Natural killer cell (primary cell): ENCODE data around the gene CDH23. TPM values are rescaled to one million over a fixed set of nuclear protein-coding genes. Genes with fewer than 3 reads are reported as not detected.

ENCODE experiments used
- ATAC-seq, 3 donors: fragments of 150-1000 bp in 2 of 3; fragments of 200-7000 bp in 1 of 3; cut with Tn5 transposase; 1 replicate in 1 of 3; 2 replicates in 2 of 3; pipeline ENCODE4 v1.10.0; 2021; ENCODE audit warnings: mild to moderate bottlenecking in 2 of 3, moderate library complexity in 2 of 3
- DNase-seq, 2 donors: peaks; one replicate each; pipeline versions ENCODE4 v3.0.0 to v3.0.0-alpha.2; 2013 to 2021; ENCODE audit warnings: mixed read lengths in 1 of 2
- H3K27ac ChIP-seq: one replicate; pipeline ENCODE4 v1.5.1; 2013; ENCODE audit warnings: mild to moderate bottlenecking, low read length
- H3K27me3 ChIP-seq: one replicate; pipeline ENCODE4 v1.6.1; 2013; ENCODE audit warnings: low read length; ENCODE audit not compliant: control insufficient read depth, insufficient read depth
- H3K36me3 ChIP-seq: one replicate; pipeline ENCODE4 v1.6.1; 2013; ENCODE audit warnings: low read length; ENCODE audit not compliant: control insufficient read depth, insufficient read depth
- H3K4me1 ChIP-seq: one replicate; pipeline ENCODE4 v1.6.1; 2013; ENCODE audit warnings: low read length; ENCODE audit not compliant: control insufficient read depth, insufficient read depth
- H3K4me3 ChIP-seq: one replicate; pipeline ENCODE4 v1.5.1; 2013; ENCODE audit warnings: low read length
- H3K9me3 ChIP-seq: one replicate; pipeline ENCODE4 v1.6.1; 2013; ENCODE audit warnings: low read length; ENCODE audit not compliant: control insufficient read depth, insufficient read depth
- H3K27ac Mint-ChIP-seq, 2 donors: one replicate each; pipeline ENCODE4 v1.8.0; 2022; ENCODE audit warnings: mild to moderate bottlenecking in 2 of 2, mixed read lengths in 2 of 2, moderate library complexity in 1 of 2
- H3K27me3 Mint-ChIP-seq, 2 donors: one replicate each; pipeline ENCODE4 v1.8.0; 2022; ENCODE audit warnings: low read depth in 2 of 2, mixed read lengths in 2 of 2
- H3K36me3 Mint-ChIP-seq: one replicate; pipeline ENCODE4 v1.8.0; 2022; ENCODE audit warnings: mixed read lengths
- H3K4me1 Mint-ChIP-seq, 2 donors: one replicate each; pipeline ENCODE4 v1.8.0; 2022; ENCODE audit warnings: mixed read lengths in 2 of 2
- H3K4me3 Mint-ChIP-seq: one replicate; pipeline ENCODE4 v1.8.0; 2022; ENCODE audit warnings: mild to moderate bottlenecking, moderate library complexity, mixed read lengths
- H3K9me3 Mint-ChIP-seq, 2 donors: one replicate each; pipeline ENCODE4 v1.8.0; 2022; ENCODE audit warnings: mixed read lengths in 2 of 2
- CTCF ChIP-seq: fragments of 200-600 bp; IDR thresholded peaks from one replicate; pipeline ENCODE4 v1.8.0; 2022; ENCODE audit warnings: antibody characterized with exemption
- WGBS: methylation state at CpG from one replicate; pipeline ENCODE4 v1.1.7; 2013; ENCODE audit warnings: missing lambda C conversion rate; ENCODE audit not compliant: insufficient coverage; 5-methylcytosine and 5-hydroxymethylcytosine counted together
- intact Hi-C: fragments of 100-400 bp; cut with micrococcal nuclease; formaldehyde crosslinking; loops from one replicate; pipeline ENCODE4 v1.14.2; 2022
- total RNA-seq, 4 donors: library from RNA; stranded (reverse); fragments of 120-200 nt in 1 of 4; gene quantifications; one replicate each; pipeline versions ENCODE4 v1.2.3 to v1.2.4, GENCODE V29; 2013 to 2022

CDH23 gene
- total RNA-seq, 3 donors from 2014 or later (not counting 1 experiment from before 2014, with no cell fraction given) = 1.2 to 6.0 (median 4.3) TPM

- Histone ChIP-seq H3K27ac (no peak overlapping the region), H3K36me3 (no peaks in the 10 kb centered on the region), H3K4me1 (no peaks in the 10 kb centered on the region), H3K27me3 (no peaks in the 10 kb centered on the region), H3K4me3 (no peak overlapping the region), H3K9me3 (no peaks in the 10 kb centered on the region)
- DNase-seq = no peak
- Mint-ChIP-seq H3K4me1 (no peaks in the 10 kb centered on the region), H3K4me3 (no peak overlapping the region), H3K27ac (no peak overlapping the region), H3K9me3 (no peaks in the 10 kb centered on the region), H3K36me3 (no peaks in the 10 kb centered on the region), H3K27me3 (peaks cover 0 to 3% of the 10 kb centered on the region in 2 donors)
- ATAC-seq = no peak
- WGBS = 92% methylated on average over 9 of the region's 9 CpGs
- TF ChIP-seq CTCF = no peak
- intact Hi-C loops = no loop called here
Measured at GRCh38 chr10:71467569-71468362, 71.0 kb downstream of the CDH23 start.

GRCh38 chr10:71468363-71469094, 71.8 kb downstream of the CDH23 start:
- Histone ChIP-seq H3K27me3 (no peaks in the 10 kb centered on the region), H3K4me3 (no peak overlapping the region), H3K36me3 (no peaks in the 10 kb centered on the region), H3K27ac (no peak overlapping the region), H3K4me1 (no peaks in the 10 kb centered on the region), H3K9me3 (no peaks in the 10 kb centered on the region)
- no peak for TF ChIP-seq CTCF
- intact Hi-C loops = no loop called here
- Mint-ChIP-seq H3K4me1 (no peaks in the 10 kb centered on the region), H3K9me3 (no peaks in the 10 kb centered on the region), H3K4me3 (no peak overlapping the region), H3K27ac (no peak overlapping the region), H3K27me3 (peaks cover 0 to 3% of the 10 kb centered on the region in 2 donors), H3K36me3 (no peaks in the 10 kb centered on the region)
- no peak for ATAC-seq
- DNase-seq = no peak
- WGBS = 89% methylated on average over 8 of the region's 9 CpGs

GRCh38 chr10:71471006-71471405, 74.3 kb downstream of the CDH23 start:
- Histone ChIP-seq H3K36me3 (no peaks in the 10 kb centered on the region), H3K27ac (no peak overlapping the region), H3K27me3 (no peaks in the 10 kb centered on the region), H3K9me3 (no peaks in the 10 kb centered on the region), H3K4me3 (no peak overlapping the region), H3K4me1 (peaks cover 16% of the 10 kb centered on the region)
- no peaks in the 10 kb centered on the region for H3K36me3 Mint-ChIP-seq
- TF ChIP-seq CTCF = no peak
- DNase-seq = no peak
- intact Hi-C loops = no loop called here
- H3K4me1 Mint-ChIP-seq = peaks cover 0 to 14% of the 10 kb centered on the region in 2 donors
- 88% methylated on average over 9 of the region's 9 CpGs for WGBS
- no peak overlapping the region for H3K27ac Mint-ChIP-seq
- no peak overlapping the region for H3K4me3 Mint-ChIP-seq
- no peak for ATAC-seq
- H3K27me3 Mint-ChIP-seq = peaks cover 0 to 3% of the 10 kb centered on the region in 2 donors
- H3K9me3 Mint-ChIP-seq = no peaks in the 10 kb centered on the region
